Omental fat pad (tissue), 4 donors: Measurements from ENCODE around the gene EIF4A3. TPM values are rescaled to one million over a fixed set of nuclear protein-coding genes. Genes with fewer than 3 reads are reported as not detected.

ENCODE experiments used
- ATAC-seq: fragments of 150-250 bp; one replicate; pipeline ENCODE4 v1.9.1; 2016; ENCODE audit warnings: mild to moderate bottlenecking, moderate library complexity; ENCODE audit not compliant: low FRiP score
- DNase-seq: peaks from one replicate; pipeline ENCODE4 v3.0.0-alpha.2; 2019; ENCODE audit warnings: low spot score
- total RNA-seq, 4 donors: library from RNA; depleted of rRNA; stranded (reverse); fragments of >200 nt; gene quantifications; one replicate each; pipeline ENCODE4 v1.1.0, GENCODE V29; 2016
- TF ChIP-seq, protein P1 (sequence below), 3 donors: fragments of 450-650 bp; IDR thresholded peaks; one replicate each; pipeline ENCODE4 v1.5.1; 2016 to 2017; ENCODE audit warnings: antibody characterized with exemption in 3 of 3, mild to moderate bottlenecking in 3 of 3, moderate library complexity in 2 of 3

Gene EIF4A3
- 100 to 1,000 TPM in 2 of 4 donors, 10 to 100 TPM in 2; 49.0 to 218 (median 112) TPM for total RNA-seq

DNA sequence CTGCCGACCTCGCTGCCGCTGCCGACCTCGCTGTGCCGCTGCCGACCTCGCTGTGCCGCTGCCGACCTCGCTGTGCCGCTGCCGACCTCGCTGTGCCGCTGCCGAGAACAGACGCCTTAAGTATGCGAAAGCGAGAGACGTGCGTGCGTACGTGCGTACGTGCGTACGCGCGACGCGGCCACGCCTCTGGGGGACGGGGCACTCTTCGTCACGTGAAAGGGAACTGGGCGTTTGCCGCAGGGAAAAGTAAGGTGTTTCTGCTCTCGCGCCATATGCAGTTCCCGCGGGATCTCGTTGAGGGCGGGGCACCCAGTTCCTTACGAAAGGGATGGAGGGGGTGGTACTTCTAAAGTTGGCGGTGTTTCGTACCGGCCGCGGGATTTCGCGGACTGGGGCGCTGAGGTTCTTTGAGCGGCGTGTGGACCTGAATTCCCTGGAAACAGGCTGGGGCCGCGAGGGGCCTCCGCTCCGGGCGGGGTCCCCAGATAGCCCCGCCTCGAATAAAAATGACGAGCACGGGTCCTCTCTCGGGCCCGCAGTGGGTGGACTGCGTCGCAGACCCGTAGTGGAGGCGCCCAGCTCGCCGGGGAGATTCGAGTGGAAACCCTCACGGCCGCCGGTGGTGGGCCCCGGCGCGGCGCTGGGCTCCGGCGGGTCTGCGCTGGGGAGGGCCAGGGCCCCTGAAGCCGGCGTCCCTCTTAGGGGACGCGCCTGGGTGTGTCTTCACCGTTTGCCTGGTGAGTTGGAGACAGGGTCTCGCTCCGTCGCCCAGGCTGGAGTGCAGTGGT is at the start of gene EIF4A3:
TSS of gene EIF4A3 (minus strand) at position 94 of the 788 bp plus-strand sequence. CDS start 167 bp downstream, outside the sequence.
- DNase-seq = peak; percentile 95
- ATAC-seq = peak; percentile 95
- TF ChIP-seq, protein P1, sequence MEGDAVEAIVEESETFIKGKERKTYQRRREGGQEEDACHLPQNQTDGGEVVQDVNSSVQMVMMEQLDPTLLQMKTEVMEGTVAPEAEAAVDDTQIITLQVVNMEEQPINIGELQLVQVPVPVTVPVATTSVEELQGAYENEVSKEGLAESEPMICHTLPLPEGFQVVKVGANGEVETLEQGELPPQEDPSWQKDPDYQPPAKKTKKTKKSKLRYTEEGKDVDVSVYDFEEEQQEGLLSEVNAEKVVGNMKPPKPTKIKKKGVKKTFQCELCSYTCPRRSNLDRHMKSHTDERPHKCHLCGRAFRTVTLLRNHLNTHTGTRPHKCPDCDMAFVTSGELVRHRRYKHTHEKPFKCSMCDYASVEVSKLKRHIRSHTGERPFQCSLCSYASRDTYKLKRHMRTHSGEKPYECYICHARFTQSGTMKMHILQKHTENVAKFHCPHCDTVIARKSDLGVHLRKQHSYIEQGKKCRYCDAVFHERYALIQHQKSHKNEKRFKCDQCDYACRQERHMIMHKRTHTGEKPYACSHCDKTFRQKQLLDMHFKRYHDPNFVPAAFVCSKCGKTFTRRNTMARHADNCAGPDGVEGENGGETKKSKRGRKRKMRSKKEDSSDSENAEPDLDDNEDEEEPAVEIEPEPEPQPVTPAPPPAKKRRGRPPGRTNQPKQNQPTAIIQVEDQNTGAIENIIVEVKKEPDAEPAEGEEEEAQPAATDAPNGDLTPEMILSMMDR (IDR thresholded peaks at IDR 0.05) = no peak

DNA sequence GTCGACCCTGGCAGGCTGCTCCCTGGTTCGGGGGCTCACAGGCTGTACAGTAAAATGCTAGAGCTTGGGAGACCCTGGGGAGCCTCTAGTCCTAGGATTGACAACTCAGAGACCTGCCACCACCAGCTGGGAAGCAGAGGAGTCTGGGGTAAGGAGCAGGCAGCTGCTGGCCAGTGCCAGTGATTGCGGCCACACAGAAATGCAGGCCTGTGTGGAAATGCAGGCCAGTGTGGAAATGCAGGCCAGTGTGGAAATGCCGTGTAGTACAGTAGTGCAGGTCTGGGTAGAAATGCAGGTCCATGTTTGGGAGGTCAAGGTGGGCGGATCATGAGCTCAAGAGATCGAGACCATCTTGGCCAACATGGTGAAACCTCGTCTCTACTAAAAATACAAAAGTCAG is 49.7 kb upstream of the EIF4A3 start:
- TF ChIP-seq, protein P1 (IDR thresholded peaks at IDR 0.05) = no peak
- ATAC-seq = no peak
- DNase-seq = no peak

DNA sequence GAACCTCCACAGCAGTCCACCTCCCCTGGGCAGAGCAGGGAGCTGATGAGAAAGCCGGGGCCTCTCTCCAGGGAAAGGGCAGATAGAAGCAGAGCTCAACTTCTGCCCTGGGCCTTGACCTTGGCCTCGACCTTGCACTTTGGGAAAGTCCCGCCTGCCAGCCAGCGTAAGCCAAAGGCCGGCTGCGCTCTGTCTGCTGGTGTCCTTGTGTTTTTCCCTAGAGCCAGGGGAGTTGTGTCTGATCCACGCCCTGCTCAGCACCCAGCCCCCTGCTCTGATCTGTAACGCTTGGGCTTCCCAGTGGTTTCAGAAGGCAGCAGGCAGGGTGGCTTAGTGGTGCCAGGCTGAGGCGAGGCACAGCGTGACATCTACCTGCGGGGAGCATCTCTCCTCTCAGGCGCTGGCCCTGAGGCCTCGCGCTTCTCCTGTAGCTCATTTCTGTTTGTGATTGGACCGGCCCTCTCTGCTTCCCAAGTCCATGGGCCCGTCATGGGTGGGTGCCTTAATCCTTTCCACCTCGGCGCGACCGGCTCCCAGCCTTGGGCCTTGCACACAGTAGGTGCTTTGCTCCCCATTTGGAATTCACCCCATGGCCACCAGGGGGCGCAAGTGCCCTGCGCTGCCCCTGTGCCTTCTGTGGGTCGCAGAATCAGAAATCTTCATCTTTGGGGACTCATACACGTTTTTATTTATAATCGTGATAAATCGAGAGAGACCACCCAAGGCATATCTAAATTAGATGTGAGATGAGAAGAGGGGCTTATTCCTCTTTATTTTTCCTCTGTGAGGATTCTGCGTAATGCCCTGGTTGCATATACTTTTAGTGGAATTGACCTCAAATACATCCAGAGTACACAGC is 49.0 kb upstream of the EIF4A3 start:
- DNase-seq (no peak), ATAC-seq (peak; percentile 42)
- TF ChIP-seq, protein P1 (IDR thresholded peaks at IDR 0.05) = peak in 1 of 3 donors; percentile 55

DNA sequence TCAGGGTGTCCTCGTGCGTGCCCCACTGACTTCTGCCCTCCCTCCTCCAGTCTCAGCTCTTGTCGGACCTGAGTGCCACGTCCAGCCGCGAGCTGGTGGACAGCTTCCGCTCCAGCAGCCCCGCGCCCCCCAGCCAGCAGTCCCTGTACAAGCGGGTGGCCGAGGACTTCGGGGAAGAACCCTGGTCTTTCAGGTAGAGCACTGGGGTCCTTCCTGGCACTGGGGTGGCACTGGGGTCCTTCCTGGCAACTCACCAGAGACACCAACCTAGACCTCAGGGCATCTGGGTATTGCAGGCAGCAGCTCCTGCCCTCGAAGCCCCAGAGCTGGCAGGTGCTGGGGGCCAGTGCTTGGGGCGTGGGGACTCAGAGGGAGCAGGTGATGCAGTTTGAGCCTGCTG is 48.2 kb upstream of the EIF4A3 start:
- ATAC-seq (no peak), DNase-seq (no peak)
- TF ChIP-seq, protein P1 (IDR thresholded peaks at IDR 0.05) = no peak

DNA sequence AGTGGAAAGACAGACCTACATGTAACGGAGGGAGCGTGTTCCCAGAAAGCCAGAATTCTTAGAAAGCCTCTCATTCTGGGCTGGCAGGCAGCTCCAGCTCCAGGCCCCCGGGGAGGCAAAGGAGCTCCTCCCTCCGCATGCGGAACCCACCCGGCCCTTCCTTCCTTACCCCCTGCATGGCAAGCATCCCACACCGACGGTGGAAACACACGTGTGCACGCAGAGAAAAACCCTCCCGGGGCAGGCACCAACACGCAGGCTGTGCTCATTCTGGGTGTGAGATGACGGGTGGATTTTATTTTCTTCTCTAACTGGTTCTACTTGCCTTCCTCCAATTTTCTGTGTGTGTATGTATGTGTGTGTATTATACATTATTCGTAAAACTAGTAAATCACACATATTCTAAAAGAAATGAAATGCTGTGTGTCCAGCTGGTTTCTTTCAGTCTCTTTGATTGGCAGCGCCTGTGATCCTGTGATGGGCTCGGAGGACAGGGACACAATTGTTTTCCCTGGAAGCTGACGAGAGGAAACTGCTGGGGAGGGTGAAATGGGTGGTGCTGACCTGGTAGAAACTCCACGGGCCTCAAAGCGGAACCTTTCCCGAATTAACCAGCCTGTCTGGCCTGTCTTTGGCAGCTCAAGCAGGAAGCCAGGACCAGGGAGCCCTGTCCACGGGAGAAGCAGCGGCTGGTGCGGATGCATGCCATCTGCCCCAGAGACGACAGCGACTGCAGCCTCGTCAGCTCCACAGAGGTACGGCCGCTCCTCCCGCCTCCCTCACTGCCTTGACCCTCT is 45.1 kb upstream of the EIF4A3 start:
- TF ChIP-seq, protein P1 (IDR thresholded peaks at IDR 0.05) = no peak
- ATAC-seq (no peak), DNase-seq (no peak)

DNA sequence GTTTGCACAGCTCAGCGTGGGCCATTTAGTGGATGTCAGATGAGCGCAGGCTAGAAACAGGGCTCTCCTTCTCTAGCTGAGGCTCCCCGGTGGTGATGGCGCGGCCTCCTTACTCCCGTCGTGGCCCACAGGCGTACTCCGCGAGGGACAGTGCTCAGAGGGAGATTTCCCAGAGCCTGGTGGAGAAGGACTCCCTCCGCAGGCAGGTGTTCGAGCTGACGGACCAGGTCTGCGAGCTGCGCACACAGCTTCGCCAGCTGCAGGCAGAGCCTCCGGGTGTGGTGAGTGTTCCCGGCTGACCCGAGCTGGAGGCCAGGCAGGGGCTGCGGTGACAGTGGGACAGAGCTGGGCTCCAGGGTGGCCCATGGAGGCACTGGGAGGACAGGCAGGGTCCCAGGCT is 44.3 kb upstream of the EIF4A3 start:
- no peak for DNase-seq
- no peak for ATAC-seq
- TF ChIP-seq, protein P1 (IDR thresholded peaks at IDR 0.05) = no peak
